ENCODE measurements around the gene FAM170A.
A peak's percentile ranks its signal among the peaks of the same experiment; 100 is the strongest.

FAM170A gene

GRCh38 chr5:119629339-119629738, at the start of gene FAM170A:
Gene FAM170A, plus strand, starts transcription at chr5:119629558. Its CDS starts 211 bp downstream, at chr5:119629769.
- no peak for DNase-seq

GRCh38 chr5:119582987-119583386, 46.4 kb upstream of the FAM170A start:
- DNase-seq = no peak

GRCh38 chr5:119583684-119584083, 45.7 kb upstream of the FAM170A start:
- DNase-seq = no peak

- no peak for DNase-seq
Observed at GRCh38 chr5:119596046-119596445, 33.3 kb upstream of the FAM170A start.

- DNase-seq = no peak
Observed at GRCh38 chr5:119597728-119598298, 31.5 kb upstream of the FAM170A start.

GRCh38 chr5:119613937-119614336, 15.4 kb upstream of the FAM170A start:
- no peak for DNase-seq

GRCh38 chr5:119614838-119615237, 14.5 kb upstream of the FAM170A start:
- DNase-seq = no peak

GRCh38 chr5:119626086-119626485, 3.3 kb upstream of the FAM170A start:
- DNase-seq = peak in 1 of 2 experiments; percentile 1

GRCh38 chr5:119630752-119631440, 1.5 kb downstream of the FAM170A start:
- no peak for DNase-seq

GRCh38 chr5:119631660-119632059, 2.3 kb downstream of the FAM170A start:
- no peak for DNase-seq

- DNase-seq = peak; percentile 87 to 92
Observed at GRCh38 chr5:119651486-119651885, 22.1 kb downstream of the FAM170A start.

GRCh38 chr5:119655061-119655460, 25.7 kb downstream of the FAM170A start:
- DNase-seq = peak; percentile 92 to 93

- no peak for DNase-seq
Observed at GRCh38 chr5:119656023-119656422, 26.7 kb downstream of the FAM170A start.

GRCh38 chr5:119666542-119666941, 37.2 kb downstream of the FAM170A start:
- no peak for DNase-seq

GRCh38 chr5:119678351-119679028, 49.1 kb downstream of the FAM170A start:
- DNase-seq = no peak

- no peak for DNase-seq
Observed at GRCh38 chr5:119680080-119680479, 50.7 kb downstream of the FAM170A start.

- DNase-seq = no peak
Observed at GRCh38 chr5:119681734-119682133, 52.4 kb downstream of the FAM170A start.

GRCh38 chr5:119682372-119682771, 53.0 kb downstream of the FAM170A start:
- DNase-seq = no peak

All from AML-193 (cell line).